BJ (cell line): ENCODE results near the gene PDGFB. TPM values are rescaled to one million over a fixed set of nuclear protein-coding genes. Genes with fewer than 3 reads are reported as not detected.

Experiments used
- CTCF ChIA-PET: fragments of 350-600 bp; formaldehyde crosslinking; extraction: SDS; loops from one replicate; lab custom pipeline; 2021; ENCODE audit warnings: antibody characterized with exemption, inconsistent platforms; lab: Yijun Ruan, JAX
- POLR2A ChIA-PET: fragments of 300-600 bp; sonication (Branson Sonifier 250); formaldehyde crosslinking; extraction: SDS; loops from one replicate; lab custom pipeline; 2021; ENCODE audit warnings: antibody characterized with exemption; lab: Charles Lee
- DNase-seq: peaks from one replicate; pipeline ENCODE4 v3.0.0-alpha.2; 2011; ENCODE audit warnings: low read depth
- H3K27me3 ChIP-seq: 2 replicates; pipeline ENCODE4 v1.6.0; 2011; ENCODE audit warnings: low read length; ENCODE audit not compliant: control insufficient read depth, insufficient read depth
- H3K36me3 ChIP-seq: 2 replicates; pipeline ENCODE4 v1.5.1; 2011; ENCODE audit warnings: low read length; ENCODE audit not compliant: control insufficient read depth, insufficient read depth
- H3K4me3 ChIP-seq: 2 replicates; pipeline ENCODE4 v1.5.1; 2011; ENCODE audit warnings: low read depth, mild to moderate bottlenecking, control low read depth, low read length
- polyA plus RNA-seq: library from polyadenylated mRNA; depleted of rRNA; stranded (reverse); fragments of >200 nt; gene quantifications from 2 replicates; pipeline ENCODE4 v1.2.3, GENCODE V29; 2011
- TF ChIP-seq, protein P1 (sequence below): IDR thresholded peaks from 2 replicates; pipeline ENCODE4 v1.5.1; 2011; ENCODE audit warnings: low read depth, mild to moderate bottlenecking, control low read depth, inconsistent platforms, low read length, moderate library complexity; ENCODE audit not compliant: insufficient read depth

Gene PDGFB
- polyA plus RNA-seq, 1 experiment = 0.13 TPM

DNA sequence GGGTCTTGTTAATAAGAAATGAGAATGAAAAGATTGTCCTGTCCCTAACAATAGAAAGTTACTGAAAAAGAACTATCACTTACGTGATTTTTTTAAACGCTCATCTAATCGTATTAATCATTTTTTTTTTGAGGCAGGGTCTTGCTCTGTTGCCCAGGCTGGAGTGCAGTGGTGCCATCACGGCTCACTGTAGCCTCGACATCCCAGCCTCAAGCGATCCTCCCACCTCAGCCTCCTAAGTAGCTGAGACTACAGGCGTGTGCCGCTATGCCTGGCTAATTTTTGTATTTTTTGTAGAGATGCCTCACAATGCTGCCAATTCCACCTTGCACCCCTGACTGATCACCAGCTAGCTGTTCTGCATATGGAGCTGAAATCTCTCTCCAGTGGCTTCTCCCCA, 15.7 kb downstream of the PDGFB start:
- POLR2A ChIA-PET = interaction anchor here (0.6 kb wide), 1 partner anchor 25 kb away, joined by 6 read pairs; no protein-coding TSS in a partner anchor
- no peak for DNase-seq
- CTCF ChIA-PET = interaction anchor here (1.2 kb wide), 1 partner anchor 14 kb away, joined by 6 read pairs; no protein-coding TSS in a partner anchor
- Histone ChIP-seq H3K27me3 (peaks cover 2% of the 10 kb centered on the region; the same call in 1 of the 2 replicates), H3K4me3 (no peak overlapping the region), H3K36me3 (no peaks in the 10 kb centered on the region)
- TF ChIP-seq, protein P1, sequence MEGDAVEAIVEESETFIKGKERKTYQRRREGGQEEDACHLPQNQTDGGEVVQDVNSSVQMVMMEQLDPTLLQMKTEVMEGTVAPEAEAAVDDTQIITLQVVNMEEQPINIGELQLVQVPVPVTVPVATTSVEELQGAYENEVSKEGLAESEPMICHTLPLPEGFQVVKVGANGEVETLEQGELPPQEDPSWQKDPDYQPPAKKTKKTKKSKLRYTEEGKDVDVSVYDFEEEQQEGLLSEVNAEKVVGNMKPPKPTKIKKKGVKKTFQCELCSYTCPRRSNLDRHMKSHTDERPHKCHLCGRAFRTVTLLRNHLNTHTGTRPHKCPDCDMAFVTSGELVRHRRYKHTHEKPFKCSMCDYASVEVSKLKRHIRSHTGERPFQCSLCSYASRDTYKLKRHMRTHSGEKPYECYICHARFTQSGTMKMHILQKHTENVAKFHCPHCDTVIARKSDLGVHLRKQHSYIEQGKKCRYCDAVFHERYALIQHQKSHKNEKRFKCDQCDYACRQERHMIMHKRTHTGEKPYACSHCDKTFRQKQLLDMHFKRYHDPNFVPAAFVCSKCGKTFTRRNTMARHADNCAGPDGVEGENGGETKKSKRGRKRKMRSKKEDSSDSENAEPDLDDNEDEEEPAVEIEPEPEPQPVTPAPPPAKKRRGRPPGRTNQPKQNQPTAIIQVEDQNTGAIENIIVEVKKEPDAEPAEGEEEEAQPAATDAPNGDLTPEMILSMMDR = no peak

DNA sequence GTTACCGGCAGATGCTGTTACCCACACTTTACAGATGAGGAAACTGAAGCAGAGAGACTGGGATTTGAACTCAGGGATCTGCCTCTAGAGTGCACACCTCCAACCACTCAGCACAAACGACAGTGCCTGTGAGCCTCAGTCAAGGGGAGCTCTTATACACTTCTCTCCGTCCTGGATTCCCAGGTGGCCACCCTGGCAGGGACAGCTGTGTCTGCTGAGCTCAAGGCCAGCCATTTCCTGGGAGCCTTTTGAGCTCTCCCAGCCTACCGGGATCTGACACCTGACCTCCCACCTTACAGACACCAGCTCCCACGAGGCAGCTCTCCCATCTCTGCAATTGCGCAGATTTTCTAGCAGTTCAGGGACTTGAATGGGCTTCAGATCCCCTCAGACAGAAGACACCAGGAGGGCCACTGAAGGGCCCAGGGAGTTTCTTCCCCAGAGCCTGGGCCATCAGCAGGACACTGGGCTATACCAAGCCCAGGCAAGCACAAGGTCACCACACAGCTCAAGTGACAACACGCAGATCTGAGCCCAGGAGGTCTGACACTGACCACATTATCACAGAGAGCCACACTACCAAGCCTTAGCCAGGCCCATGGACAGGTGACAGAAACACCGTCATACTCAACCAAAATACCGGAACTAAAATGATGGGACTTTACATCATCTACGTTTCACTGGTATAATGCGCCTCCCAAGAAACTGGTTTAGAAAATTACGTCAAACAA, 17.1 kb downstream of the PDGFB start:
- no peak overlapping the region for H3K4me3 ChIP-seq
- H3K27me3 ChIP-seq = peaks cover 4% of the 10 kb centered on the region
- TF ChIP-seq, protein P1 = no peak
- ChIA-PET POLR2A (no interaction called here), CTCF (no interaction called here)
- no peak for DNase-seq
- no peaks in the 10 kb centered on the region for H3K36me3 ChIP-seq

DNA sequence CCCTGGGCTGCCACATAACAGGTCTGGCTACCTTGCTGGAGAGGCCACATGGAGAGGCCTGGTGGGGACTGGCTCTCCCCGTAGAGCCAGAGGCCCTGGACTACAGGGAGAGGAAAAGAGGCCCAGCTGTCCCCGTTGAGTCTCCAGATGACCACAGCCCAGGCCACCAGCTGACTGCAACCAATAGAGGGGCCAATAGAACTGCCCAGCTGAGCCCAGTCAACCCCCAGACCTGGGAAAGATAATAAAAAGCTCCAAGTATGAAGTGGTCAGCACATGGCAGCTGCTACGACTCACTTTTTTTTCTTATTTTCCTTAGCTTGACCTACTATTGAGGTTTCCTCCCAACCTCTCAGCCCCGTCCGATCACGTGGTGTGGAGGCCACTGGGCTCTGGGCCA, 18.4 kb downstream of the PDGFB start:
- TF ChIP-seq, protein P1 = no peak
- POLR2A ChIA-PET = no interaction called here
- CTCF ChIA-PET = interaction anchor here (0.7 to 1.0 kb wide), 2 partner anchors 11 to 493 kb away, joined by 3 to 5 read pairs; no protein-coding TSS in a partner anchor
- Histone ChIP-seq H3K27me3 (peaks cover 6% of the 10 kb centered on the region), H3K36me3 (no peaks in the 10 kb centered on the region), H3K4me3 (no peak overlapping the region)
- no peak for DNase-seq

DNA sequence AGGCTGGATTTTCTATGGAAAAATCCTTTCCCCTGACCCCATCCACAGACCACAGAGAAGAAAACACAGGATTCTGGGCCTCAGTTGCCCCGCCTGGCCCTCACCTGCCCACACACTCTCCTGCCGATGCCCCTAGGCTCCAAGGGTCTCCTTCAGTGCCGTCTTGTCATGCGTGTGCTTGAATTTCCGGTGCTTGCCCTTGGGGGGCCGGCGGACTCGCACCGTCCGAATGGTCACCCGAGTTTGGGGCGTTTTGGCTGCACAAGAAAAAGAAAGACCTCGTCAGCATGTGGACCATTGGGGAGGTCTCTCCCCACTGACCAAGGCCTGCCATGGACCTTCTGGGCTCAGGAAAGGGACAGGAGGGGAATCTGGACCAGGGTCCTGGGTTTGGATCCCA, 19.2 kb downstream of the PDGFB start:
- no peaks in the 10 kb centered on the region for H3K36me3 ChIP-seq
- peaks cover 6% of the 10 kb centered on the region for H3K27me3 ChIP-seq
- DNase-seq = no peak
- no peak overlapping the region for H3K4me3 ChIP-seq
- TF ChIP-seq, protein P1 = no peak
- POLR2A ChIA-PET = no interaction called here
- CTCF ChIA-PET = no interaction called here

DNA sequence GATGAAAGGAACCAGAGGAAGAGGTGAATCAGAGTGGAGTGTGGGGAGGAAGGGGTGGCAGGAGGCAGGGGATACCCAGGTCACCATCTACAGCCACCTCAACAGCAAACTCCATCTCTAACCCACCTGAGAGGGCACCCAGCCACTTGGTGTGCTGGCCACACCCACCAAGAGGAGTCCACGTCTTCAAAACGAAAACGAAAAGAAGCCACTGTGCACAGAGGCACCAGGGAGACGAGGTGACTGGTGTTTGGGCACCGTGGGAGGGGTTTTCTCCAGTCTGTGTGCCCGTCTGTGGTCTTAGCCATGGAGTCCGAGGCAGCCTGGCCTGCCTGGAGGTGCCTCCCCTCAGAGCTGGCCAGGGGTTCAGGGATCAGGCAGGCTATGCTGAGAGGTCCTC, 20.2 kb downstream of the PDGFB start:
- H3K27me3 ChIP-seq = peaks cover 6% of the 10 kb centered on the region
- TF ChIP-seq, protein P1 = no peak
- ChIA-PET CTCF (no interaction called here), POLR2A (no interaction called here)
- H3K4me3 ChIP-seq = no peak overlapping the region
- DNase-seq = no peak
- no peaks in the 10 kb centered on the region for H3K36me3 ChIP-seq
